Measurements from ENCODE around the gene TNNI3K. TPM values are rescaled to one million over a fixed set of nuclear protein-coding genes. Genes with fewer than 3 reads are reported as not detected.

The TNNI3K gene
- total RNA-seq, 1 experiment from 2014 or later, result not detected

DNA sequence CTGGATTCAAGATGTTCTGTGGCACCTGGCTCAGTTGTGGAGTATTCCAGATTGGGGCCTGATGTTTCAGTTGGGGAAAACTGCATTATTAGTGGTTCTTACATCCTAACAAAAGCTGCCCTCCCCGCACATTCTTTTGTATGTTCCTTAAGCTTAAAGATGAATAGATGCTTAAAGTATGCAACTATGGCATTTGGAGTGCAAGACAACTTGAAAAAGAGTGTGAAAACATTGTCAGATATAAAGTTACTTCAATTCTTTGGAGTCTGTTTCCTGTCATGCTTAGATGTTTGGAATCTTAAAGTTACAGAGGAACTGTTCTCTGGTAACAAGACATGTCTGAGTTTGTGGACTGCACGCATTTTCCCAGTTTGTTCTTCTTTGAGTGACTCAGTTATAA is 29.9 kb upstream of the TNNI3K start:
- Histone ChIP-seq H3K4me1 (ENCODE audit: insufficient read depth, low read length, poor library complexity, severe bottlenecking) (no peaks in the 10 kb centered on the region), H3K27ac (ENCODE audit: low read depth, low read length, poor library complexity, severe bottlenecking) (no peak overlapping the region), H3K4me3 (ENCODE audit: low read depth, low read length, poor library complexity, severe bottlenecking) (no peak overlapping the region), H3K27me3 (replicated peaks; ENCODE audit: insufficient read depth, low read depth, low read length, poor library complexity) (no peaks in the 10 kb centered on the region), H3K36me3 (ENCODE audit: insufficient read depth, low read length, poor library complexity, severe bottlenecking) (no peaks in the 10 kb centered on the region), H3K9me3 (ENCODE audit: low read depth, low read length, poor library complexity, severe bottlenecking) (no peaks in the 10 kb centered on the region)
- no peak for TF ChIP-seq CTCF (conservative IDR thresholded peaks at IDR 0.05; ENCODE audit: low read depth, low read length)
- no peak for TF ChIP-seq EZH2 (IDR thresholded peaks at IDR 0.05; ENCODE audit: borderline replicate concordance, low read depth, low read length, poor library complexity, severe bottlenecking)
- CTCF ChIA-PET, result no interaction called here
- BruUV-seq (replicated peaks), result no TSS peak
- no peak for DNase-seq (ENCODE audit: low spot score)
- POLR2A ChIA-PET (ENCODE audit: low non-redundant PET), result no interaction called here
- intact Hi-C loops (cut with micrococcal nuclease; ENCODE audit: unreplicated experiment), result no loop called here

- TF ChIP-seq EZH2 (IDR thresholded peaks at IDR 0.05; ENCODE audit: borderline replicate concordance, low read depth, low read length, poor library complexity, severe bottlenecking) (no peak), CTCF (conservative IDR thresholded peaks at IDR 0.05; ENCODE audit: low read depth, low read length) (no peak)
- H3K9me3 ChIP-seq (ENCODE audit: low read depth, low read length, poor library complexity, severe bottlenecking), result no peaks in the 10 kb centered on the region
- intact Hi-C loops (cut with micrococcal nuclease; ENCODE audit: unreplicated experiment), result no loop called here
- H3K36me3 ChIP-seq (ENCODE audit: insufficient read depth, low read length, poor library complexity, severe bottlenecking), result no peaks in the 10 kb centered on the region
- H3K27ac ChIP-seq (ENCODE audit: low read depth, low read length, poor library complexity, severe bottlenecking), result no peak overlapping the region
- DNase-seq (ENCODE audit: low spot score), result no peak
- no peaks in the 10 kb centered on the region for H3K27me3 ChIP-seq (replicated peaks; ENCODE audit: insufficient read depth, low read depth, low read length, poor library complexity)
- peaks cover 5% of the 10 kb centered on the region for H3K4me1 ChIP-seq (ENCODE audit: insufficient read depth, low read length, poor library complexity, severe bottlenecking)
- H3K4me3 ChIP-seq (ENCODE audit: low read depth, low read length, poor library complexity, severe bottlenecking), result no peak overlapping the region
- no TSS peak for BruUV-seq (replicated peaks)
- ChIA-PET CTCF (no interaction called here), POLR2A (ENCODE audit: low non-redundant PET) (no interaction called here)
Observed at GRCh38 chr1:74215229-74215628, 20.0 kb upstream of the TNNI3K start.

- no peaks in the 10 kb centered on the region for H3K27me3 ChIP-seq (replicated peaks; ENCODE audit: insufficient read depth, low read depth, low read length, poor library complexity)
- no peak overlapping the region for H3K27ac ChIP-seq (ENCODE audit: low read depth, low read length, poor library complexity, severe bottlenecking)
- TF ChIP-seq CTCF (conservative IDR thresholded peaks at IDR 0.05; ENCODE audit: low read depth, low read length) (no peak), EZH2 (IDR thresholded peaks at IDR 0.05; ENCODE audit: borderline replicate concordance, low read depth, low read length, poor library complexity, severe bottlenecking) (no peak)
- POLR2A ChIA-PET (ENCODE audit: low non-redundant PET), result no interaction called here
- BruUV-seq (replicated peaks), result no TSS peak
- no peaks in the 10 kb centered on the region for H3K4me1 ChIP-seq (ENCODE audit: insufficient read depth, low read length, poor library complexity, severe bottlenecking)
- no peaks in the 10 kb centered on the region for H3K36me3 ChIP-seq (ENCODE audit: insufficient read depth, low read length, poor library complexity, severe bottlenecking)
- CTCF ChIA-PET, result no interaction called here
- H3K4me3 ChIP-seq (ENCODE audit: low read depth, low read length, poor library complexity, severe bottlenecking), result no peak overlapping the region
- no peaks in the 10 kb centered on the region for H3K9me3 ChIP-seq (ENCODE audit: low read depth, low read length, poor library complexity, severe bottlenecking)
- intact Hi-C loops (cut with micrococcal nuclease; ENCODE audit: unreplicated experiment), result no loop called here
- DNase-seq (ENCODE audit: low spot score), result no peak
Observed at GRCh38 chr1:74222701-74223100, 12.5 kb upstream of the TNNI3K start.
